Tibial artery (tissue), 4 donors: ENCODE data around the gene FUZ.
"Not testable (repeated sequence)": the region's sequence is repeated elsewhere in the genome, so short reads cannot be mapped to it uniquely, and the experiment has no call there.

Experiments
- DNase-seq, 2 donors: peaks; one replicate each; pipeline ENCODE4 v3.0.0-alpha.2; 2019
- H3K27ac ChIP-seq, 2 donors: fragments of 200-600 bp; sonication (generic) in 1 of 2; 1 replicate in 1 of 2; 2 replicates in 1 of 2; pipeline ENCODE4 v1.5.1; 2018 to 2019; ENCODE audit warnings: mild to moderate bottlenecking in 1 of 2
- H3K27me3 ChIP-seq, 2 donors: fragments of 200-600 bp; sonication (generic) in 1 of 2; one replicate each; pipeline versions ENCODE4 v1.5.1 to v1.6.0; 2016 to 2019
- H3K36me3 ChIP-seq, 3 donors: fragments of 200-600 bp; sonication (generic) in 2 of 3; one replicate each; pipeline ENCODE4 v1.5.1; 2016 to 2019; ENCODE audit warnings: mild to moderate bottlenecking in 2 of 3
- H3K4me1 ChIP-seq, 4 donors: fragments of 200-600 bp; sonication (generic) in 2 of 4; 1 replicate in 3 of 4; 2 replicates in 1 of 4; pipeline ENCODE4 v1.5.1; 2016 to 2019
- H3K4me3 ChIP-seq, 2 donors: fragments of 200-600 bp; sonication (generic) in 1 of 2; 1 replicate in 1 of 2; 2 replicates in 1 of 2; pipeline ENCODE4 v1.5.1; 2018 to 2019; ENCODE audit warnings: mild to moderate bottlenecking in 2 of 2
- H3K9me3 ChIP-seq, 3 donors: fragments of 200-600 bp; sonication (generic) in 1 of 3; one replicate each; pipeline ENCODE4 v1.5.1; 2016 to 2019
- CTCF ChIP-seq, 2 experiments: fragments of 200-600 bp in 1 of 2; fragments of 450-650 bp in 1 of 2; IDR thresholded peaks; one replicate each; pipeline ENCODE4 v1.5.1; 2017 to 2019; ENCODE audit warnings: antibody characterized with exemption in 2 of 2, mild to moderate bottlenecking in 1 of 2, moderate library complexity in 1 of 2
- intact Hi-C: fragments of 100-400 bp; cut with DNase I; formaldehyde crosslinking; loops from one replicate; pipeline ENCODE4 v1.15.0; 2023; ENCODE audit warnings: low total_unique reads

The FUZ gene

DNA sequence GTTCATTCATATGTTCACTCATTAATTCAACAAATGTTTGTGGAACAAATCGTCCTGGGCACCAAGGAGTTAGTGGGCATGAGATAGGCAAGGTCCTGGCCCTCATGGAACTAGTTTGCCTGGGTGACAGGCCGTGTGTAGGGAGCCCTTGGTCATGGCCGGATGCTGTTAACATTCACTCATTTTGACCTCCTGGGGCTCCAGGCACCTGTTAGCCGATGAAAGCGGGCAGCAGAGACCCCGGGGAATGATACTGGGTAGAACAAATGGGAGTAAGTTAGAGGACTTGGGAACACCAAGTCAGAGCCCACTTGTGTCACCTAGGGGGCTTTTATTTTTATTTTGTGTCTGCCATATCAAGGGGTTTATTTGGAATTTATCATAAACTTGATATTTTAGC lies 11.6 kb upstream of the FUZ start:
- DNase-seq = no peak
- Histone ChIP-seq H3K4me3 (no peak overlapping the region), H3K9me3 (no peaks in the 10 kb centered on the region), H3K27me3 (no peaks in the 10 kb centered on the region), H3K36me3 (peaks cover 0 to 55% (median 29%) of the 10 kb centered on the region in 3 donors), H3K4me1 (peaks cover 0 to 5% (median 2%) of the 10 kb centered on the region in 4 donors), H3K27ac (no peak overlapping the region)
- TF ChIP-seq CTCF (IDR thresholded peaks at IDR 0.05) = no peak
- intact Hi-C loops = no loop called here

DNA sequence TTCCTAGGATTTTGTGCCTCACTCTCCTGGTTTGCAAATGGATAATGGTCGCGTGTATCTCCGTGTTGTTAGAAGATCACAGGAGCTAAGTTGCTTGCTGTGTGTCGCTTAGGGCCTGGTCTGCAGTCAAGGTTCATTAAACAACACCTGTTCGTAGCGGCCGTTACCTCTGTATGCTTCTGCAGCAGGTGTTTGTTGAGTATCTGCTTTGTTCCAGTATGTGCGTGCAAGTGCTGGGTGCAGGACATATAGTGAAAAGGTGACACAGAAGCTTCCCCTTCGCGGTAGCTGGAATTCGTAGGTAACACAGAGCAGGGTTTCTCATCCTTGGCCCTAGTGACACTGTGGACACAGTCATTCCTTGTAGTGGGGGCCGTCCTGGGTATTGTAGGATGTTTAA lies 10.4 kb upstream of the FUZ start:
- intact Hi-C loops = no loop called here
- no peak overlapping the region for H3K4me3 ChIP-seq
- no peaks in the 10 kb centered on the region for H3K27me3 ChIP-seq
- no peak for TF ChIP-seq CTCF (IDR thresholded peaks at IDR 0.05)
- H3K36me3 ChIP-seq = peaks cover 0 to 44% (median 20%) of the 10 kb centered on the region in 3 donors
- no peak for DNase-seq
- peaks cover 0 to 17% (median 12%) of the 10 kb centered on the region in 4 donors for H3K4me1 ChIP-seq
- H3K9me3 ChIP-seq = no peaks in the 10 kb centered on the region
- H3K27ac ChIP-seq = no peak overlapping the region

- H3K36me3 ChIP-seq = peaks cover 0 to 28% (median 15%) of the 10 kb centered on the region in 3 donors
- no peak overlapping the region for H3K27ac ChIP-seq
- intact Hi-C loops = no loop called here
- no peaks in the 10 kb centered on the region for H3K27me3 ChIP-seq
- no peak for TF ChIP-seq CTCF (IDR thresholded peaks at IDR 0.05)
- H3K9me3 ChIP-seq = no peaks in the 10 kb centered on the region
- peaks cover 0 to 25% (median 12%) of the 10 kb centered on the region in 4 donors for H3K4me1 ChIP-seq
- H3K4me3 ChIP-seq = no peak overlapping the region
- DNase-seq = no peak
Measured at GRCh38 chr19:49820125-49820524, 7.0 kb upstream of the FUZ start.

DNA sequence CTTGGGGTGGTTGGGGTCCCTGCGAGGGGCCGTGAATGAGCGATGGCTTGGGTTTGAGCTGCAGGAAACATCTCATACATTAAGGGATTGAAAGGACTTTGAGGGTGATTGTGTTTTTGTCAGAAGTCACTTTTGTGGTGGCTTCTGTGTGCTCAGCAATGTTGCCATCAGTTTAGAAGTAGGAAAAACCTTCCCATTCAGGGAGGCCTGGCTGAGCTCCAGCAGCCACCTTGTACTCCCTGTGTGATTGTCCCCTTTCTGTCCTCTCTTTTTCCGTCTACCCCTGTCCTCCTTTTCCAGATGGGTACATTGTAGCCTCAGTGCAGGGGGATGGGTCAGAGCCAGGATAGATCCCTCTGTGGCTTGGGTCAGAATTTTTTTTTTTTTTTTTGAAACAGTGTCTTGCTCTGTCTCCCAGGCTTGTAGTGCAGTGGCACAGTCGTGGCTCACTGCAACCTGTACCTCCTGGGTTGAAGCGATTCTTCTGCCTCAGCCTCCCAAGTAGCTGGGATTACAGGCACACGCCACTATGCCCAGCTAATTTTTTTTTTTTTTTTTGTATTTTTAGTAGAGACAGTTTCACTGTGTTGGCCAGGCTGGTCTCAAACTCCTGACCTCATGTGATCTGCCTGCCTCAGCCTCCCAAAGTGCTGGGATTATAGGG lies 6.5 kb upstream of the FUZ start:
- not testable (repeated sequence) for H3K27me3 ChIP-seq, DNase-seq, H3K27ac ChIP-seq, H3K9me3 ChIP-seq
- Histone ChIP-seq H3K36me3 (peaks cover 0 to 27% (median 15%) of the 10 kb centered on the region in 3 donors), H3K4me1 (peaks cover 0 to 25% (median 12%) of the 10 kb centered on the region in 4 donors), H3K4me3 (peak overlapping the region; percentile 71 to 72)
- intact Hi-C loops = loop anchor here (5.0 kb wide), 1 partner anchor 53 kb away; no protein-coding TSS in a partner anchor

- Histone ChIP-seq H3K27ac (peak overlapping the region; percentile 94 to 95), H3K4me1 (peaks cover 0 to 32% (median 13%) of the 10 kb centered on the region in 4 donors), H3K36me3 (peaks cover 0 to 19% (median 11%) of the 10 kb centered on the region in 3 donors), H3K4me3 (peak overlapping the region; percentile 71 to 72), H3K27me3 (no peaks in the 10 kb centered on the region), H3K9me3 (no peaks in the 10 kb centered on the region)
- DNase-seq = no peak
- intact Hi-C loops = loop anchor here (5.0 kb wide), 1 partner anchor 53 kb away; no protein-coding TSS in a partner anchor
- no peak for TF ChIP-seq CTCF (IDR thresholded peaks at IDR 0.05)
Measured at GRCh38 chr19:49818649-49819370, 5.7 kb upstream of the FUZ start.
